MM.1S (cell line): Measurements from ENCODE around the gene PAPSS2.

Source experiments
- DNase-seq: peaks from one replicate; pipeline ENCODE4 v3.0.0-alpha.2; 2015
- H2AFZ ChIP-seq: fragments of 300-600 bp; sonication (generic); 2 replicates; pipeline ENCODE4 v1.6.0; 2016; ENCODE audit warnings: antibody characterized with exemption, low read length
- H3F3A ChIP-seq: fragments of 300-600 bp; sonication (generic); 2 replicates; pipeline ENCODE4 v1.6.1; 2016; ENCODE audit warnings: mild to moderate bottlenecking, antibody characterized with exemption, low read length, moderate library complexity, mixed read lengths; ENCODE audit not compliant: insufficient read depth
- H3K27ac ChIP-seq: fragments of 300-600 bp; sonication (generic); 2 replicates; pipeline ENCODE4 v1.5.1; 2016; ENCODE audit warnings: mild to moderate bottlenecking, low read length
- H3K27me3 ChIP-seq: fragments of 300-600 bp; sonication (generic); replicated peaks from 2 replicates; pipeline ENCODE4 v1.6.0; 2016; ENCODE audit warnings: low read length; ENCODE audit not compliant: insufficient read depth
- H3K36me3 ChIP-seq: fragments of 300-600 bp; sonication (generic); replicated peaks from 2 replicates; pipeline ENCODE4 v1.6.1; 2016; ENCODE audit warnings: mild to moderate bottlenecking, low read length, mixed read lengths; ENCODE audit not compliant: insufficient read depth
- H3K4me1 ChIP-seq: fragments of 300-600 bp; sonication (generic); 2 replicates; pipeline ENCODE4 v1.6.1; 2016; ENCODE audit warnings: low read length, mixed read lengths
- H3K4me2 ChIP-seq: fragments of 300-600 bp; sonication (generic); 2 replicates; pipeline ENCODE4 v1.6.0; 2016; ENCODE audit warnings: low read depth, low read length
- H3K4me3 ChIP-seq: fragments of 300-600 bp; sonication (generic); 2 replicates; pipeline ENCODE4 v1.5.1; 2016; ENCODE audit warnings: low read length, mixed read lengths
- H3K79me2 ChIP-seq: fragments of 300-600 bp; sonication (generic); 2 replicates; pipeline ENCODE4 v1.6.1; 2016; ENCODE audit warnings: mixed run types, low read length, mixed read lengths
- H3K9ac ChIP-seq: fragments of 300-600 bp; sonication (generic); 2 replicates; pipeline ENCODE4 v1.6.1; 2016; ENCODE audit warnings: low read length, mixed read lengths
- H3K9me2 ChIP-seq: fragments of 300-600 bp; sonication (generic); replicated peaks from 2 replicates; pipeline ENCODE4 v1.6.1; 2016; ENCODE audit warnings: mild to moderate bottlenecking, low read length, mixed read lengths; ENCODE audit not compliant: insufficient read depth
- H3K9me3 ChIP-seq: fragments of 300-600 bp; sonication (generic); replicated peaks from 2 replicates; pipeline ENCODE4 v1.6.1; 2016; ENCODE audit warnings: mild to moderate bottlenecking, low read length, mixed read lengths; ENCODE audit not compliant: insufficient read depth
- H4K20me1 ChIP-seq: fragments of 300-600 bp; sonication (generic); 2 replicates; pipeline ENCODE4 v1.6.1; 2016; ENCODE audit warnings: mild to moderate bottlenecking, low read length, moderate library complexity, mixed read lengths; ENCODE audit not compliant: insufficient read depth
- EZH2 ChIP-seq: fragments of 300-600 bp; sonication (generic); optimal IDR thresholded peaks from 2 replicates; pipeline ENCODE3; 2017; ENCODE audit warnings: low read depth, mild to moderate bottlenecking, antibody characterized with exemption, low read length, mixed read lengths
- EZH2phosphoT487 ChIP-seq: fragments of 300-600 bp; sonication (generic); IDR thresholded peaks from 2 replicates; pipeline ENCODE4 v1.6.1; 2018; ENCODE audit warnings: antibody characterized with exemption, low read length
- TF ChIP-seq, protein P1 (sequence below): fragments of 300-600 bp; sonication (generic); IDR thresholded peaks from 2 replicates; pipeline ENCODE4 v1.5.1; 2016; ENCODE audit warnings: antibody characterized with exemption, low read length, mixed read lengths

Gene PAPSS2

GRCh38 chr10:87691506-87692070 lies 31.9 kb downstream of the PAPSS2 start:
- no peaks in the 10 kb centered on the region for H3K79me2 ChIP-seq
- no peaks in the 10 kb centered on the region for H3K9me3 ChIP-seq
- H3K4me3 ChIP-seq = no peak overlapping the region
- no peaks in the 10 kb centered on the region for H4K20me1 ChIP-seq
- no peaks in the 10 kb centered on the region for H3K27me3 ChIP-seq
- no peaks in the 10 kb centered on the region for H3K36me3 ChIP-seq
- no peak overlapping the region for H3K9ac ChIP-seq
- no peak overlapping the region for H3K27ac ChIP-seq
- no peaks in the 10 kb centered on the region for H3K4me1 ChIP-seq
- H3F3A ChIP-seq = no peaks in the 10 kb centered on the region
- H3K4me2 ChIP-seq = no peak overlapping the region
- DNase-seq = no peak
- H2AFZ ChIP-seq = no peak overlapping the region
- no peaks in the 10 kb centered on the region for H3K9me2 ChIP-seq
- TF ChIP-seq EZH2phosphoT487 (no peak), EZH2 (no peak)
- TF ChIP-seq, protein P1, sequence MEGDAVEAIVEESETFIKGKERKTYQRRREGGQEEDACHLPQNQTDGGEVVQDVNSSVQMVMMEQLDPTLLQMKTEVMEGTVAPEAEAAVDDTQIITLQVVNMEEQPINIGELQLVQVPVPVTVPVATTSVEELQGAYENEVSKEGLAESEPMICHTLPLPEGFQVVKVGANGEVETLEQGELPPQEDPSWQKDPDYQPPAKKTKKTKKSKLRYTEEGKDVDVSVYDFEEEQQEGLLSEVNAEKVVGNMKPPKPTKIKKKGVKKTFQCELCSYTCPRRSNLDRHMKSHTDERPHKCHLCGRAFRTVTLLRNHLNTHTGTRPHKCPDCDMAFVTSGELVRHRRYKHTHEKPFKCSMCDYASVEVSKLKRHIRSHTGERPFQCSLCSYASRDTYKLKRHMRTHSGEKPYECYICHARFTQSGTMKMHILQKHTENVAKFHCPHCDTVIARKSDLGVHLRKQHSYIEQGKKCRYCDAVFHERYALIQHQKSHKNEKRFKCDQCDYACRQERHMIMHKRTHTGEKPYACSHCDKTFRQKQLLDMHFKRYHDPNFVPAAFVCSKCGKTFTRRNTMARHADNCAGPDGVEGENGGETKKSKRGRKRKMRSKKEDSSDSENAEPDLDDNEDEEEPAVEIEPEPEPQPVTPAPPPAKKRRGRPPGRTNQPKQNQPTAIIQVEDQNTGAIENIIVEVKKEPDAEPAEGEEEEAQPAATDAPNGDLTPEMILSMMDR = no peak

DNA sequence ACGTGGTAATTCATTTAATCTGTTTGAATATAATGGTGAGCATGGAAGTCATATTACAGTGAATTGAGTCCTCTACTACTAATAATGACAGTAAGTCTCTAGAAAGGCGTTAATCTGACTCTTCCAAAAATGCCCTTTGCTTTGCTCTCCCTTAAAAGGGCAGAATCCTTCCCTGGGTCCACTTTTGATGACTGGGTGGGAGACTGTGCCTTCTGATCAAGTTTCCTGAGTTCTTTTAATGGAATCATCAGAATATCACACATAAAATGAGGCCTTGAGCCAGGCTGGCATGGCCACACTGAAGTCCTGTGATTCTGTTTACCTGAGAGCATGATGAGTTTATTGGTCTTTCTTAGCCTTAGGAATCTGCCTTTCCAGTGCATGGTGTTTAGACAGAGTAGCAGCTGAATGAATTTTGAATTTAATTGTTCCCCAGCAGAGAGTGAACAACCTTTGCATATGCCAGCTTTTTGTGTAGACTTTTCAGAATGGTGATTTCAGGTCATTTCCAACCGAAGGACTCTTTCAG lies 33.3 kb downstream of the PAPSS2 start:
- no peak overlapping the region for H2AFZ ChIP-seq
- H3K9me3 ChIP-seq = no peaks in the 10 kb centered on the region
- no peak for DNase-seq
- no peak for TF ChIP-seq EZH2phosphoT487
- TF ChIP-seq, protein P1 = no peak
- no peak for TF ChIP-seq EZH2
- H3K79me2 ChIP-seq = no peaks in the 10 kb centered on the region
- no peak overlapping the region for H3K27ac ChIP-seq
- no peaks in the 10 kb centered on the region for H3K27me3 ChIP-seq
- H4K20me1 ChIP-seq = no peaks in the 10 kb centered on the region
- no peaks in the 10 kb centered on the region for H3K9me2 ChIP-seq
- no peak overlapping the region for H3K9ac ChIP-seq
- no peak overlapping the region for H3K4me3 ChIP-seq
- H3K36me3 ChIP-seq = no peaks in the 10 kb centered on the region
- no peaks in the 10 kb centered on the region for H3F3A ChIP-seq
- no peak overlapping the region for H3K4me2 ChIP-seq
- no peaks in the 10 kb centered on the region for H3K4me1 ChIP-seq

- no peaks in the 10 kb centered on the region for H3K79me2 ChIP-seq
- TF ChIP-seq, protein P1 = no peak
- TF ChIP-seq EZH2 (no peak), EZH2phosphoT487 (no peak)
- H3K4me2 ChIP-seq = no peak overlapping the region
- no peaks in the 10 kb centered on the region for H3K9me2 ChIP-seq
- H3K27ac ChIP-seq = no peak overlapping the region
- no peak for DNase-seq
- no peaks in the 10 kb centered on the region for H3K27me3 ChIP-seq
- no peaks in the 10 kb centered on the region for H3K36me3 ChIP-seq
- H3K4me3 ChIP-seq = no peak overlapping the region
- no peak overlapping the region for H3K9ac ChIP-seq
- H3K4me1 ChIP-seq = no peaks in the 10 kb centered on the region
- no peaks in the 10 kb centered on the region for H4K20me1 ChIP-seq
- no peak overlapping the region for H2AFZ ChIP-seq
- no peaks in the 10 kb centered on the region for H3F3A ChIP-seq
- H3K9me3 ChIP-seq = no peaks in the 10 kb centered on the region
Observed at GRCh38 chr10:87694011-87694794, 34.5 kb downstream of the PAPSS2 start.
